GM12878 (cell line): Measurements from ENCODE around the gene GALK2. TPM values are rescaled to one million over a fixed set of nuclear protein-coding genes. Genes with fewer than 3 reads are reported as not detected.

Experiments
- ATAC-seq: fragments of 200-7000 bp; cut with Tn5 transposase; 3 replicates; pipeline ENCODE4 v1.9.1; 2020; ENCODE audit warnings: mild to moderate bottlenecking, moderate library complexity
- BruUV-seq: library from RNA; stranded (reverse); fragments of 400-500 nt; replicated peaks from 2 replicates; lab custom pipeline; 2021; lab: Mats Ljungman, UMichigan
- CTCF ChIA-PET: fragments of 300-600 bp; sonication (Branson Sonifier 250); formaldehyde crosslinking; extraction: SDS; loops from one replicate; lab custom pipeline; 2021; ENCODE audit warnings: inconsistent platforms; lab: Yijun Ruan, JAX
- POLR2A ChIA-PET: fragments of 350-600 bp; formaldehyde crosslinking; extraction: SDS; loops from one replicate; lab custom pipeline; 2021; ENCODE audit warnings: inconsistent platforms; lab: Charles Lee
- RAD21 ChIA-PET: fragments of 300-600 bp; sonication (Branson Sonifier 250); formaldehyde crosslinking; loops from one replicate; lab custom pipeline; 2023; ENCODE audit warnings: antibody characterized with exemption; ENCODE audit not compliant: unreplicated experiment; lab: Charles Lee
- SMC1A ChIA-PET: fragments of 300-600 bp; sonication (Branson Sonifier 250); formaldehyde crosslinking; loops from one replicate; lab custom pipeline; 2023; ENCODE audit not compliant: unreplicated experiment, uncharacterized antibody; lab: Charles Lee
- DNase-seq: peaks from one replicate; pipeline ENCODE4 v3.0.0-alpha.2; 2011; ENCODE audit warnings: low read depth, low spot score
- FAIRE-seq: peaks from 3 replicates; lab custom pipeline; 2011; peaks lifted over from hg19 to GRCh38; lab: Jason Lieb, UNC
- H2AFZ ChIP-seq: 2 replicates; pipeline ENCODE4 v1.6.0; 2011; ENCODE audit warnings: low read depth, low read length, control low read depth; ENCODE audit not compliant: control insufficient read depth
- H3K27ac ChIP-seq: 2 replicates; pipeline ENCODE4 v1.5.1; 2011; ENCODE audit warnings: control low read depth; ENCODE audit not compliant: control insufficient read depth, insufficient read depth
- H3K27me3 ChIP-seq, 2 experiments: replicated peaks in 1 of 2; 2 replicates each; pipeline versions ENCODE4 v1.6.0 to v1.6.1; 2011; ENCODE audit warnings: low read length in 1 of 2; ENCODE audit not compliant: control insufficient read depth in 2 of 2, insufficient read depth in 2 of 2
- H3K36me3 ChIP-seq, 2 experiments: 2 replicates each; pipeline ENCODE4 v1.5.1; 2011; ENCODE audit warnings: low read length in 1 of 2; ENCODE audit not compliant: control insufficient read depth in 2 of 2, insufficient read depth in 2 of 2
- H3K4me1 ChIP-seq: 2 replicates; pipeline ENCODE4 v1.6.1; 2011; ENCODE audit warnings: mild to moderate bottlenecking, low read length, moderate library complexity, mixed read lengths; ENCODE audit not compliant: control insufficient read depth, insufficient read depth
- H3K4me2 ChIP-seq: 2 replicates; pipeline ENCODE4 v1.6.0; 2011; ENCODE audit warnings: control low read depth; ENCODE audit not compliant: control insufficient read depth, insufficient read depth
- H3K4me3 ChIP-seq: fragments of 200-600 bp; sonication (generic); 2 replicates; pipeline ENCODE4 v1.5.1; 2016
- H3K79me2 ChIP-seq: 2 replicates; pipeline ENCODE4 v1.6.0; 2011; ENCODE audit warnings: low read length; ENCODE audit not compliant: control insufficient read depth, insufficient read depth
- H3K9ac ChIP-seq: 2 replicates; pipeline ENCODE4 v1.8.0; 2011; ENCODE audit warnings: low read length, control low read depth, mixed read lengths; ENCODE audit not compliant: control insufficient read depth, insufficient read depth
- H3K9me3 ChIP-seq: replicated peaks from 3 replicates; pipeline ENCODE4 v1.5.1; 2011; ENCODE audit warnings: mild to moderate bottlenecking, low read length; ENCODE audit not compliant: control insufficient read depth, insufficient read depth
- H4K20me1 ChIP-seq: 2 replicates; pipeline ENCODE4 v1.6.0; 2011; ENCODE audit not compliant: control insufficient read depth, insufficient read depth
- CHD2 ChIP-seq: IDR thresholded peaks from 2 replicates; pipeline ENCODE4 v1.6.1; 2011; ENCODE audit warnings: low read depth, low read length, improper control_type of control experiment, borderline replicate concordance
- LARP7 ChIP-seq: fragments of 450-650 bp; IDR thresholded peaks from 2 replicates; pipeline ENCODE4 v1.6.1; 2017; ENCODE audit warnings: mild to moderate bottlenecking
- RAD51 ChIP-seq: fragments of 450-650 bp; IDR thresholded peaks from 2 replicates; pipeline ENCODE4 v1.6.1; 2016; ENCODE audit warnings: moderate library complexity, mild to moderate bottlenecking, inconsistent platforms
- TCF3 ChIP-seq: IDR thresholded peaks from 2 replicates; pipeline ENCODE4 v1.6.1; 2012; ENCODE audit warnings: low read depth, mild to moderate bottlenecking, low read length, borderline replicate concordance; ENCODE audit not compliant: insufficient read depth
- WGBS: methylation state at CpG from one replicate; pipeline ENCODE4 v1.1.6; 2016; ENCODE audit warnings: low lambda C conversion rate; ENCODE audit not compliant: insufficient replicate concordance, insufficient coverage; ENCODE audit errors: missing lambda C conversion rate; 5-methylcytosine and 5-hydroxymethylcytosine counted together
- in situ Hi-C: fragments of 300-500 bp; cut with MboI; formaldehyde crosslinking; loops from 9 replicates; pipeline ENCODE4 v1.14.3; 2018; ENCODE audit warnings: mixed read lengths
- intact Hi-C: fragments of 100-400 bp; cut with micrococcal nuclease; formaldehyde crosslinking; loops from one replicate; pipeline ENCODE4 v1.14.2; 2022; ENCODE audit not compliant: unreplicated experiment
- polyA plus RNA-seq, 11 experiments: library from polyadenylated mRNA; depleted of rRNA in 4 of 11; unstranded in 6 of 11; stranded (reverse) in 5 of 11; fragments of >200 nt; fragmentation: Nextera tagmentation in 4 of 11; fragmentation: Illumina TruSeq in 1 of 11; extraction: Ambion mirVana in 4 of 11; extraction: Trizol in 1 of 11; gene quantifications; 1 replicate in 1 of 11; 2 replicates in 10 of 11; pipeline versions ENCODE4 v1.2.1 to v1.2.3, GENCODE V29; 2011 to 2016; ENCODE audit warnings: inconsistent platforms in 2 of 11, missing spikeins in 2 of 11, low read depth in 1 of 11
- total RNA-seq, 4 experiments: library from RNA; depleted of rRNA in 3 of 4; stranded (reverse); fragments of >200 nt in 3 of 4; fragmentation: Illumina TruSeq in 1 of 4; extraction: Trizol in 1 of 4; gene quantifications; 2 replicates each; pipeline versions ENCODE4 v1.2.1 to v1.2.3, GENCODE V29; 2013 to 2021

Gene GALK2
- total and polyA plus RNA-seq, 10 of the 15 experiments (the other 5 are each of a cell fraction or from before 2014, with no cell fraction given): 11.9 to 26.7 (median 15.4) TPM

- in situ Hi-C loops (no loop called here), intact Hi-C loops (no loop called here)
- SMC1A ChIA-PET: no interaction called here
- ATAC-seq: no peak
- Histone ChIP-seq H3K79me2 (no peaks in the 10 kb centered on the region), H3K36me3 (0 out of 4 replicates have a peak, but pooled peaks cover 0 to 3% of the 10 kb centered on the region in 2 experiments), H3K27ac (no peak overlapping the region), H3K4me3 (no peak overlapping the region), H4K20me1 (no peaks in the 10 kb centered on the region), H3K4me2 (no peak overlapping the region), H3K9me3 (no peaks in the 10 kb centered on the region), H3K9ac (no peak overlapping the region), H3K4me1 (no peaks in the 10 kb centered on the region), H2AFZ (no peak overlapping the region), H3K27me3 (no peaks in the 10 kb centered on the region)
- TF ChIP-seq CHD2: no peak
- TF ChIP-seq RAD51: no peak
- no peak for DNase-seq
- no TSS peak for BruUV-seq
- CTCF ChIA-PET: no interaction called here
- FAIRE-seq: no peak
- POLR2A ChIA-PET: interaction anchor here (0.9 kb wide), 1 partner anchor 13 kb away, joined by 3 read pairs; no protein-coding TSS in a partner anchor
- RAD21 ChIA-PET: no interaction called here
Observed at GRCh38 chr15:49293941-49294340, 123.9 kb downstream of the GALK2 start.

DNA sequence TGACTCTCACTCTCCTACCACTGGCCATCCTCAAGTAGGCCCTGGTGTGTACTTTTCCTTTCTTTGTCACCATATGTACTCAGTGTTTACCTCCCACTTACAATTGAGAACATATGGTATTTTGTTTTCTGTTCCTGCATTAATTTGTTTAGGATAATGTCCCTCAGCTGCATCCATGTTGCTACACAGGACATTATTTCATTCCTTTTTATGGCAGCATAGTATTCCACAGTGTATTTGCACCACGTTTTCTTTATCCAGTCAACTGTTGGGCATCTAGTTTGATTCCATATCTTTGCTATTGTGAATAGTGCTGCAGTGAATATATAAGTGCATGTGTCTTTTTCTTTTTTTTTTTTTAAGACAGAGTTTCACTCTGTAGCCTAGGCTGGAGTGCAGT lies 126.2 kb downstream of the GALK2 start:
- Histone ChIP-seq H3K36me3 (0 out of 4 replicates have a peak, but pooled peaks cover 0 to 3% of the 10 kb centered on the region in 2 experiments), H3K79me2 (no peaks in the 10 kb centered on the region), H3K4me1 (no peaks in the 10 kb centered on the region), H3K4me2 (no peak overlapping the region), H3K9me3 (no peaks in the 10 kb centered on the region), H3K4me3 (no peak overlapping the region), H2AFZ (no peak overlapping the region), H3K27me3 (no peaks in the 10 kb centered on the region), H4K20me1 (no peaks in the 10 kb centered on the region), H3K27ac (no peak overlapping the region), H3K9ac (no peak overlapping the region)
- in situ Hi-C loops: no loop called here
- DNase-seq (no peak), ATAC-seq (no peak), FAIRE-seq (no peak)
- ChIA-PET POLR2A (no interaction called here), RAD21 (no interaction called here), SMC1A (no interaction called here), CTCF (no interaction called here)
- 94% methylated on average over 1 of the region's 1 CpG for WGBS
- intact Hi-C loops: no loop called here
- no TSS peak for BruUV-seq
- TF ChIP-seq LARP7 (no peak), TCF3 (no peak)
